ENCODE data around the gene PRKCH. TPM values are rescaled to one million over a fixed set of nuclear protein-coding genes. Genes with fewer than 3 reads are reported as not detected.

The PRKCH gene
- total RNA-seq (2014; rRNA removed; shearing (Covaris generic)) (2.7 and 3.5 TPM in 2 replicates), polyA plus RNA-seq (2016; fragmentation: Nextera tagmentation; extraction: Ambion mirVana) (2.4 and 2.9 TPM in 2 replicates)

GRCh38 chr14:61321385-61322010 is at the start of gene PRKCH:
PRKCH (plus strand) TSS chr14:61321579; CDS start chr14:61322102, 523 bp downstream.
- Histone ChIP-seq H2AFZ (peak within 1 kb of the TSS; percentile 85), H3K4me1 (ENCODE audit: insufficient read depth) (no peaks in the 10 kb centered on the region), H3F3A (ENCODE audit: insufficient read depth) (no peaks in the 10 kb centered on the region), H3K4me3 (peak within 1 kb of the TSS; percentile 71), H3K9ac (no peak within 1 kb of the TSS), H3K36me3 (ENCODE audit: low read depth) (no peaks in the 10 kb centered on the region), H3K9me3 (ENCODE audit: low read depth) (no peaks in the 10 kb centered on the region), H3K79me2 (ENCODE audit: insufficient read depth) (no peaks in the 10 kb centered on the region), H3K4me2 (ENCODE audit: unreplicated experiment) (peak within 1 kb of the TSS; percentile 85), H3K27me3 (replicated peaks; ENCODE audit: insufficient read depth) (peaks cover 58% of the 10 kb centered on the region), H3K27ac (no peak within 1 kb of the TSS), H3K9me2 (ENCODE audit: insufficient read depth) (no peaks in the 10 kb centered on the region), H4K20me1 (ENCODE audit: insufficient read depth) (no peaks in the 10 kb centered on the region)
- WGBS, 2 experiments (ENCODE audit: low coverage in 1 of 2, low lambda C conversion rate in 2 of 2, missing lambda C conversion rate in 2 of 2) = 1 to 3% methylated on average over 50 to 64 of the region's 66 CpGs
- in situ Hi-C loops (cut with MboI) = no loop called here
- TF ChIP-seq EZH2phosphoT487 (IDR thresholded peaks at IDR 0.05; ENCODE audit: insufficient read depth, low read depth) = no peak
- peak; percentile 47 for DNase-seq

DNA sequence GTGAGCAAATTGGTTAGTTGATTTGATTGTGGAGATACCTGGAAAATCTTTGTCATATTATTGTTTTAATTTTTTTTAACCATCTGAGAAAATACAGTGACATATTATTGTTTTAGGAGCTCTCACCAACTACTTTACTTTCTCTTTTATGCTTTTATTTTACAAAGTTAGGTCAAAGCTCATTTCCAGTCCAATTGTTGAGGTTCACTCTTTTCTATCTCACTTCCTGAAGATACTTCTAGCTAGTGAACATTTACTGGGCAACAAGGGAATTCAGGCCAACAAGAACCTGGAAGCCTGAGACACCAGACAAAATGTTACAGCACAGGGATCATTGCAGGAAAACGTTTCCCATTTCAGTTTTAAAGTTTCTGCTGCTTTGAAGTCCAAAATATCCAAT is 44.1 kb upstream of the PRKCH start:
- peaks cover 8% of the 10 kb centered on the region; the same call in 1 of the 2 replicates for H3K4me1 ChIP-seq (ENCODE audit: insufficient read depth)
- no peak overlapping the region for H3K27ac ChIP-seq
- no peaks in the 10 kb centered on the region for H3K9me3 ChIP-seq (ENCODE audit: low read depth)
- no peaks in the 10 kb centered on the region for H4K20me1 ChIP-seq (ENCODE audit: insufficient read depth)
- H3F3A ChIP-seq (ENCODE audit: insufficient read depth) = peaks cover 11% of the 10 kb centered on the region
- H3K4me3 ChIP-seq = no peak overlapping the region
- H3K36me3 ChIP-seq (ENCODE audit: low read depth) = no peaks in the 10 kb centered on the region
- 43 to 48% methylated on average over 1 of the region's 1 CpG for WGBS, 2 experiments (ENCODE audit: low coverage in 1 of 2, low lambda C conversion rate in 2 of 2, missing lambda C conversion rate in 2 of 2)
- no peak overlapping the region for H3K9ac ChIP-seq
- no peak for DNase-seq
- TF ChIP-seq EZH2 (IDR thresholded peaks at IDR 0.05; ENCODE audit: insufficient read depth, poor library complexity, severe bottlenecking) = no peak
- no peak for TF ChIP-seq EZH2phosphoT487 (IDR thresholded peaks at IDR 0.05; ENCODE audit: insufficient read depth, low read depth)
- H2AFZ ChIP-seq = no peak overlapping the region
- no peak overlapping the region for H3K4me2 ChIP-seq (ENCODE audit: unreplicated experiment)
- no peaks in the 10 kb centered on the region for H3K79me2 ChIP-seq (ENCODE audit: insufficient read depth)
- H3K27me3 ChIP-seq (replicated peaks; ENCODE audit: insufficient read depth) = no peaks in the 10 kb centered on the region
- in situ Hi-C loops (cut with MboI) = loop anchor here (25.0 kb wide), 1 partner anchor 940 kb away; no protein-coding TSS in a partner anchor
- no peaks in the 10 kb centered on the region for H3K9me2 ChIP-seq (ENCODE audit: insufficient read depth)

GRCh38 chr14:61277784-61278183 is 43.6 kb upstream of the PRKCH start:
- Histone ChIP-seq H3K36me3 (ENCODE audit: low read depth) (no peaks in the 10 kb centered on the region), H3F3A (ENCODE audit: insufficient read depth) (peaks cover 14% of the 10 kb centered on the region), H3K79me2 (ENCODE audit: insufficient read depth) (no peaks in the 10 kb centered on the region), H3K27me3 (replicated peaks; ENCODE audit: insufficient read depth) (no peaks in the 10 kb centered on the region), H3K9ac (no peak overlapping the region), H2AFZ (no peak overlapping the region), H4K20me1 (ENCODE audit: insufficient read depth) (no peaks in the 10 kb centered on the region), H3K4me1 (ENCODE audit: insufficient read depth) (peaks cover 12% of the 10 kb centered on the region; the same call in 1 of the 2 replicates), H3K4me2 (ENCODE audit: unreplicated experiment) (no peak overlapping the region), H3K9me2 (ENCODE audit: insufficient read depth) (no peaks in the 10 kb centered on the region), H3K27ac (no peak overlapping the region), H3K4me3 (no peak overlapping the region), H3K9me3 (ENCODE audit: low read depth) (no peaks in the 10 kb centered on the region)
- WGBS, 2 experiments (ENCODE audit: low coverage in 1 of 2, low lambda C conversion rate in 2 of 2, missing lambda C conversion rate in 2 of 2) = 73 to 75% methylated on average over 4 of the region's 4 CpGs
- no peak for DNase-seq
- TF ChIP-seq EZH2phosphoT487 (IDR thresholded peaks at IDR 0.05; ENCODE audit: insufficient read depth, low read depth) (no peak), EZH2 (IDR thresholded peaks at IDR 0.05; ENCODE audit: insufficient read depth, poor library complexity, severe bottlenecking) (no peak)
- in situ Hi-C loops (cut with MboI) = loop anchor here (25.0 kb wide), 1 partner anchor 940 kb away; no protein-coding TSS in a partner anchor

GRCh38 chr14:61279082-61279481 is 42.3 kb upstream of the PRKCH start:
- Histone ChIP-seq H3K9ac (no peak overlapping the region), H3F3A (ENCODE audit: insufficient read depth) (peaks cover 14% of the 10 kb centered on the region), H4K20me1 (ENCODE audit: insufficient read depth) (no peaks in the 10 kb centered on the region), H2AFZ (no peak overlapping the region), H3K27me3 (replicated peaks; ENCODE audit: insufficient read depth) (no peaks in the 10 kb centered on the region), H3K4me3 (no peak overlapping the region), H3K27ac (no peak overlapping the region), H3K9me2 (ENCODE audit: insufficient read depth) (no peaks in the 10 kb centered on the region), H3K4me2 (ENCODE audit: unreplicated experiment) (no peak overlapping the region), H3K9me3 (ENCODE audit: low read depth) (no peaks in the 10 kb centered on the region), H3K4me1 (ENCODE audit: insufficient read depth) (peaks cover 12% of the 10 kb centered on the region; the same call in 1 of the 2 replicates), H3K79me2 (ENCODE audit: insufficient read depth) (no peaks in the 10 kb centered on the region), H3K36me3 (ENCODE audit: low read depth) (no peaks in the 10 kb centered on the region)
- TF ChIP-seq EZH2 (IDR thresholded peaks at IDR 0.05; ENCODE audit: insufficient read depth, poor library complexity, severe bottlenecking) (no peak), EZH2phosphoT487 (IDR thresholded peaks at IDR 0.05; ENCODE audit: insufficient read depth, low read depth) (no peak)
- in situ Hi-C loops (cut with MboI) = loop anchor here (25.0 kb wide), 1 partner anchor 942 kb away; no protein-coding TSS in a partner anchor
- 30 to 32% methylated on average over 5 of the region's 5 CpGs for WGBS, 2 experiments (ENCODE audit: low coverage in 1 of 2, low lambda C conversion rate in 2 of 2, missing lambda C conversion rate in 2 of 2)
- peak; percentile 9 for DNase-seq

Measured in GM23248 (cell line).